Middle frontal gyrus (tissue), 1 donor: ENCODE measurements around the gene GPT2.
A peak's percentile ranks its signal among the peaks of the same experiment; 100 is the strongest.
"Not testable (repeated sequence)": the region's sequence is repeated elsewhere in the genome, so short reads cannot be mapped to it uniquely, and the experiment has no call there.

Experiments
- DNase-seq: peaks from one replicate; pipeline ENCODE4 v3.0.0-alpha.2; 2015; ENCODE audit warnings: low spot score; ENCODE audit errors: extremely low spot score

Gene GPT2

DNA sequence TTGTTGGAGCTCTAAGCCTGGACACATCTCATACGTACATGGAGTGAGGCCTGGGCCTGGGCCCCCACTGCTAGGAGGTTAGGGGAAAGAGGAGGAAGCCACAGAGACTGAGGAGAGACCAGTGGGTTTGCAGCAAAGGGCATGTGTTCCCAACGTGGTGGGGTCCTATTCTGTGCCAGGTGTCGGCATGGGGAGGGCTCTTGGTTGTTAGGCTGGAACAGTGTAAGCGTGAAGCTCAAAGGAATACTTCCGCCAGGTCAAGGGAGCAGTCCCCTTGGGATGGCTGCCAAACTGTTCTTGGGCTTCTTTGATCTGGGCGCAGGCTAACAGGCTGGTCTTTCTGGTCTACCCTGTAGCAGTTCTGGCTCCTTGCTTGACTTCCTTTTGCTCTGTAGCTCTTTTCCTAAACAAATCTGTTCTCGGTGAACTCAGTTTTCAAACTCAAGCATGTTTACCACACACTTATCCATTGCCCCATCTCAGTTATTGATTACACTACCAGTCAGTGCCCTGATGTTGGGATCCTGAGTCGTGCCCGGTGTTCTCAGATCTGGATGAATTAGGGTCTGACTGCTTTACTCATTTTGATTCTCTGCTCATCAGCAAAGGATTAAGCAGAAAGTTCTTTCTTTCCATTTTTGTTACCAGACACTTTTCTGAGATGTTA, 36.4 kb downstream of the GPT2 start:
- DNase-seq = no peak

DNA sequence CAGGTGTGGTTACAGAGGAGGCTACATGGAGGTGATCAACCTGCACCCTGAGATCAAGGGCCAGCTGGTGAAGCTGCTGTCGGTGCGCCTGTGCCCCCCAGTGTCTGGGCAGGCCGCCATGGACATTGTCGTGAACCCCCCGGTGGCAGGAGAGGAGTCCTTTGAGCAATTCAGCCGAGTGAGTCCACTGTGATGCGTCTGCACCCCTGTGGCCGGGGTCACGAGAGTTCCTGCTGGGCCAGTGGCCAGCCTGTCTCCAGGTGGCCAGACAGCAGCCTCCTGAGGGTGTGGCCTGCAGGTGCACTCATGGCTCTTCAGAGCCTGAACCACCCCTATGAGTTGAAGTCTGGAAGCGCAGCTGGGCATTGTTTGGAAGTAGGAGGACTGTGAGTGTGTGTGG, 38.1 kb downstream of the GPT2 start:
- no peak for DNase-seq

DNA sequence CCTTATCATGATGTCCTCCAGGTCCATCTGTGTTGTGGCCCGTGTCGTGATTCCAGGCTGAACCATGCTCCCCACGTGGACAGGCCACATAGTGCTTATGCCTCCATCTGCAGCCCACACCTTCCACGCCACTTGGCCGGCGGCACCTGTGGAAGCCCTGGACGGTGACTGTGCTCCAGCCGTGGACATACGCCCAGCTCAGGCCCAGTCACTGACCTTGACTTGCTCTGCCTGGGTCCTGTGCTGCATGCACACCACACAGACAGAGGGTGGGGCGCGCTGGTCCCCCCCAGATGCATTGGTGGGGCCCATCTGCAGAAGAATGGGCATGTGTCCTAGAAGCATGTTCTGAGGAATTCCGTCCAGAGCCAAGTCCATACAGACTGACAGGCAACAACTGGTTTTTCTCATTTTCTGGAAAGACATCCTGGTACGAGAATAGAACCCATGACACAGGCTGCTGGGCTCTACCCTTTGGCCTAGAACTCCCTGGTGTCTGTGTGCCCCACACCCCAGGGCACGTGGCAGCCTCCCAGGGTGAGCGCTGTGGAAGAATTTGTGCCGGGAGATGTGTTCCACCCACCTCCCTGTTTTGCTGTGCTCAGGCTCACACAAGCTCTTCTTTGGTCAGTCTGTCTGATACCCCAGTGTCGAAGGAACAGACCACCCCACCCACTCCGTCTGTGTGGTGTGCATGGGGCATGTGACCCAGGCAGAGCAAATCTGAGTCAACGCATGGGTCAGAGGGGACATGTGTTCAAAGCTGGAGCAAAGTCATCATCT, 39.5 kb downstream of the GPT2 start:
- no peak for DNase-seq

DNA sequence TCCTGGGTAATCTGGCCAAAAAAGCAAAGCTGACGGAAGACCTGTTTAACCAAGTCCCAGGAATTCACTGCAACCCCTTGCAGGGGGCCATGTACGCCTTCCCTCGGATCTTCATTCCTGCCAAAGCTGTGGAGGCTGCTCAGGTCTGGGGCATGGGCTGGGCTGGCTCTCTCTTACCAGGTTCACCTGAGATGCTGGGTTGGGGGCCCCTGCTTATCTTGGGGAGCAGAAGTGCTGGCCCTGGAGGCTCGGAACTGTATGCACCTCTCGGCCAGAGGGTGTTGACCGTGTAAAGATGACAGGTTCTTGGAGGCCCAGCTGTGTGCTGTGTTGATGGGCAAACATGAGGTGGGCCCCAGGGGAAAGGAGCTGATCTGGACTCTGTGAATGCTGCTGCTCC, 40.2 kb downstream of the GPT2 start:
- DNase-seq = no peak

DNA sequence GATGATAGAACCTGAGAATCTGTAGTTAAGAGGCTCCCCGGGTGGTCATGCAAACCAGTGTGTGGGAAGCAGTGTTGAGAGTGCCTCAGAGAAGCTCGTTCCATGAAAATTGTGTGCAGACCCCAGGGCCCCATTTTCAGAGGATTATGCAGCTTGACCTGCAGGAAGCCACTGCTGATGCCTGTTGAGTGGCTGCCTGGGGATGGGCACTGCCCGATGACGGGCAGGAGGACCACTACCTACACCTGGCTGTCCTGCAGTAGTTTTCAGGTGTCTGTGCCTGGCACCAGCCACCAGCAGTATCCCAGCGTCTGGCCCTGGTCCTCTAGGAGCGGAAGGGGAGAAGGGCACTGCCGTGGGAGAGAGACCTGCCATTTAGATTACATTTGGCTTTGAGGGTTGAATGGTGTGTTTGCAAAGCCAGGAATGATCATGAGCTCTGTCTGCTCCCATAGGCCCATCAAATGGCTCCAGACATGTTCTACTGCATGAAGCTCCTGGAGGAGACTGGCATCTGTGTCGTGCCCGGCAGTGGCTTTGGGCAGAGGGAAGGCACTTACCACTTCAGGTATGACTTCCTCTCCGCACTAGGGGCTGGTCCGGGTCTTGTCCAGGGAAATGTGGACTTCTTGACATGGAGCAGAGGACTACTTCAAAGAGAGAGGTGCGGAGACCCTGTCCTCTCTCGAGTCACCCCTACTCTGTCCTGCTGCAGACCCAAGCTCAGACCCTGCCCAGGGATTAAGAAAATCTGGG, 42.5 kb downstream of the GPT2 start:
- no peak for DNase-seq

DNA sequence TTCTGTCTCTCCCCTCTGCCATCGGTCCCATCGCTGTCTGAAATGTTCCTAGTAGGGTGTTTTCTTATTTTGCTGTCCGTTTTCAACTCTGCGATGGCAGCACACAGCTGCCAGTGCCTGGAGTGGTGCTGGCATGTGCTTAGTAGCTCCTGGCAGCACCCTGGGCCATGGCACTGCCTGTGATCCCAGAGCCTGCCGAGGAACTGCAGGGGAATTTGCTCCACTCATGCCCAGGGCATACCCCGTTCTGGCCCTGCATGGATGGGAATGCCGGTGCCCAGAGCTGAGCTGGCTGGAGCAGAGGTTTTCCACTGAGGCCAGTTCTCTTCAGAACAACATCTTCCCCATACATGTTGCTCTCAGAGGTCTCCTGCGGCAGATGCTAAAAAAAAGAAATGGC, 43.1 kb downstream of the GPT2 start:
- no peak for DNase-seq

DNA sequence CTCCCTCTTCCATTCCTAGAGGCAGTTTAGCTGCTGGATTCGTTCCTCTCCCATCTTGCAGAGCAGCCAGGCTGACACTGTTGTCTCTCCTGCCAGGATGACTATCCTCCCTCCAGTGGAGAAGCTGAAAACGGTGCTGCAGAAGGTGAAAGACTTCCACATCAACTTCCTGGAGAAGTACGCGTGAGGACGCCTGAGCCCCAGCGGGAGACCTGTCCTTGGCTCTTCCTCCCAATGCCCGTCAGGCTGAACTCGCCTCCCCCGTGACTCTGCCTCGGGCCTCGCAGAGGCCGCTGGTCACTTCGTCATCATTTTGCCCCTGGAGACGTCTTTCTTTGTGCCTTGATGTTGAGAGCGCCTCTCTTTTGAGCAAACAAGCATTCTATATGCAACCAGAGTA, 44.6 kb downstream of the GPT2 start:
- DNase-seq = no peak

DNA sequence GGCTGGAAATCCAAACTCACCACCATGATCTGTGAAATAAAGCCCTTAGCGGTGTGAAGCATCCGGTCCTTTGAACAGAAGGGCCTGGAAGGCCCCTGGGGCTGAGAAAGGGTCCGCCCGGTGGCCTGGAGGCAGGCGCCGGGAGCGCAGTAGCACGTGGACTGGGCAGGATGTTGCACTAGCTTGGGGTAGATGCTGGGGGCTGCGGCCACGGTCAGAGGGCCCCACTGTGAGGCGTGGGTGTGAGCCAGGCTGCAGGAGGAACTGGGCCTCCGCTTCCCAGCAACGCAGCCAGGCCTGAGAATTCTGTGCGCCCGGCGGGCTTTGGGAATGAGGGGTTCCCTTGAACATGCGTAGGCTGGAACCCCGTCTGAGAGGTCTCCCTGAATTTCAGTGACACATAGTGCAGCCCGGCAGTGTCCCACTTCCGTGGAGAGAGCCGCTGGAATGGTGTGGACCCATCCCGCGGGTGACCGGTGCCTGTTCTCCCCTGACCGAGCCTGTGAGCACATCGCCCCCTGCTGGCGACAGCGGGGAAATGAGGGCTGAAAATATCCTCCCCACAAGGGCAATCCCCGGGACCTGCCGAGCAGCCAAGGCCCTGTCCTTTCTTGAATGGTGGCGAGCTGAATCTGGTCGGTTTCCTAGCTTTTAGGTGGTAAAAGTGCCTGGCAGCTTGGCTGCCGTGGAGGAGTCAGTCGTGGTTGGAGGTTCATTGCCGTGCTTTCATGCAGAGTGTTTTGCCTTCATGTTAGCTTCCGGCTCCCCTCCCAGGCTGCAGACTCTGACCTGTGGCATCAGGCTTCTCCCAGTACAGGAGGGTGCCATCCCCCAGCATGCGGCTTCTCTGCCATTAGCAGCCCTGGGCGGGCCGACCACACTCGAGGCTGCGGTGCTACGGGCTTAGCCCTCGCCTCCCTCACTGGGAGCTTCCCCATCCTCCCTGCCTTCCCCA, 45.5 kb downstream of the GPT2 start:
- DNase-seq = peak; percentile 70

DNA sequence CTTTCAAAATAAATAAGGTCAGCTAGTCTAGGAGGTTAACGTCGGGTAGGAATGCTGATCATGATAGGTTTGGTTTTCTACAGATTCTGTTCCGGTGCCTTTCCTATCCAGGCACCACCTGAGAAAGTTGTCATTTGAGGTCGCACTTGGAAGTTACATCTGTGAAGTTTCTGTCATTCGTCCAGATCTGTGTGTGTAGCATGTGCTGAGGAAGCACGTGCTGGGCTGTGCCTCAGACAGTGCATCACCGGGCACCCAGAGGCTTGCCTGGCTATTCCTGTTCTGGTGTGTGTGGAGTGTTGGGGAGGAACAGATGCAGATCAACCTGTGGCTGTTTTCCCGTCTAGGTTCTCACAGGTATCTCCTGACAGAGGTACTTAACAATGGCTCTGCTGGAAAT, 46.7 kb downstream of the GPT2 start:
- DNase-seq = no peak

DNA sequence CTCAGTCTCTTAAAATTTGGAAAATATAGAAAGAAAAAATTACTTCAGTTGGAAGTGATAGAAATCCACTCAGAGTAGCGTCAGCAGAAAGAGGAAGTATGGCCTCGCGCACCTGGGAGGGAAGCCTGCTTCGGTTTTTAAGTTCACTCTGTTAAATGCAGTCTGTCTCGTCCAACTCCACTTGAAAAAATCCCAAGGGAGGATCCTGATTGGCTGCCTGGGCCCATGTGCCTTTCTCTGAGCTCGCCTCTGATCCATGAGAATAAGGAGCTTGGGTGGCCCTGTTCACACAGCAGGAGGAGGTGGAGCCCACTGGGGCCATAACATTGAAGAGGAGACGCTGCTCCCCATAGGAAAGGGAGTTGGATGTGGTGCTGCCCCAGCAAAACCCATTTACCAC, 48.6 kb downstream of the GPT2 start:
- DNase-seq = no peak

DNA sequence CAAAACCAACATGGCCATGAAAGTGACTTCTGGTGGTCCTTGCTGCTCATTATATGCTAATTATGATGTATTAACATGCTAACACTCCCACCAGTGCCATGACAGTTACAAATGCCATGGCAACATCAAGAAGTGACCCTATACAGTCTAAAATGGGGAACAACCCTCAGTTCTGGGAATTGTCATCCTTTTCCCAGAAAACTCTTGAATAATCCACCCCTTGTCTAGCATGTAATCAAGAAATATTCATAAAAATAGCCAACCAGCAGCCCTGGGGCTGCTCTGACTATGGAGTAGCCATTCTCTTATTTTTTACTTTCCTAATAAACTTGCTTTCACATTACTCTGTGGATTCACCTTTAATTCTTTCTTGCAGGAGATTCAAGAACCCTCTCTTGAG, 53.4 kb downstream of the GPT2 start:
- DNase-seq = no peak

DNA sequence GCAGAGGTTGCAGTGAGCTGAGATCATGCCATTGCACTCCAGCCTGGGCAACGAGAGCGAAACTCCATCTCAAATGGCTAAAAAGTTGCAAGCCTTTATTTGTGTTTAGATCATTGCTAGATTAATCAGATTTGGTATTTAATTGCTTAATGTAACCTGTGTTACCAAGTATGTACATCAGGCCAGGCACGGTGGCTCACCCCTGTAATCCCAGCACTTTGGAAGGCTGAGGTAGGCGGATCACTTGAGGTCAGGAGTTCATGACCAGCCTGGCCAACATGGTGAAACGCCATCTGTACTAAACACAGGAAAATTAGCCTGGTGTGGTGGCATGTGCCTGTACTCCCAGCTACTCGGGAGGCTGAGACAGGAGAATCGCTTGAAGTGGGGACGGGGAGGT, 60.6 kb downstream of the GPT2 start:
- DNase-seq = not testable (repeated sequence)

DNA sequence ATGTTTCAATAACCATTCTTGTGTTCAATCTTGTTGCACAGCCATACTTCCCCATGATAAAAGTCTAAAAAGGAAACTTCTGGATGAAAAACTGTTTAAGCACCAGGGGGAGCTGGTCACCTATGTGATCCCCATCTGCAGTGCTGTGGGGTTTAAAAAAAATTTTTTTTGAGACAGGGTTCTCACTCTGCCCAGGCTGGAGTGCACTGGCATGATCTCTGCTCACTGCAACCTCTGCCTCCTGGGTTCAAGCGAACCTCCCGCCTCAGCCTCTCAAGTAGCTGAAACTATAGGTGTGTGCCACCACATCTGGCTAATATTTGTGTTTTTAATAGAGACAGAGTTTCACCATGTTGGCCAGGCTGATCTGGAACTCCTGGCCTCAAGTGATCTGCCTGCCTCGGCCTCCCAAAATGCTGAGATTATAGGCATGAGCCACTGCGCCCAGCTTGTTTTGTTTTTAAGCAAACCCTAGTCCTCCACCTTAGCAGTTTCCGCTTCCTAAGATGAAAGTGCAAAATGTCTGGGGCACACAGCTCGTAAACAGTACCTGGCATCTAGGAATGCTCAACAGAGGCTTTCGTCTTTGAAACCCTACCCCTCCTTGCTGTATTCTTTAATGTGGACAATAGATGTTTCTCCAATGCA, 63.9 kb downstream of the GPT2 start:
- no peak for DNase-seq

DNA sequence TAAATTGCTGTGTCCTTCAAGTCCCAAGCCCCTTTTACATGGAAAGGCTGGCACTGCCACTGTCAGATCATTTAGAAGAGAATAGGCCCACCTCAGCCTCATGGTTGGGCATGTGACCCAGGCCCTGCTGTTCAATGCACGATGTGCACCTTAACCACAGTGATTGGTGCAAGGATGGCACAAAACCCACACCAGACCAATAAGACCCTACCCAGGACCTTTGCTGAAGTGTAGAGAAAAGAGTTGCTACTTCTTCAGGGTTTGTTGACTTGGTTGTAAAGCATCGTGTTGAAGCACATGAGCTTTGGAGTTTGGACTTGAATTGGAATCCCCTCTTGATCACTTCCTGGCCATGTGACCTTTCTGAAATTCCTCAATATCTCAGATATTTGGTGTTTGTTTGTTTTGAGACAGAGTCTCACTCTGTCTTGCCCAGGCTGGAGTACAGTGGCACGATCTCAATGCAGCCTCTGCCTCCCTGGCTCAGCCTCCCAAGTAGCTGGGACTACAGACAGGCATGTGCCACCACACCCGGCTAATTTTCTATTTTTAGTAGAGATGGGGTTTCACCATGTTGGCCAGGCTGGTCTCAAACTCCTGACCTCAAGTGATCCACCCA, 64.5 kb downstream of the GPT2 start:
- DNase-seq = no peak

DNA sequence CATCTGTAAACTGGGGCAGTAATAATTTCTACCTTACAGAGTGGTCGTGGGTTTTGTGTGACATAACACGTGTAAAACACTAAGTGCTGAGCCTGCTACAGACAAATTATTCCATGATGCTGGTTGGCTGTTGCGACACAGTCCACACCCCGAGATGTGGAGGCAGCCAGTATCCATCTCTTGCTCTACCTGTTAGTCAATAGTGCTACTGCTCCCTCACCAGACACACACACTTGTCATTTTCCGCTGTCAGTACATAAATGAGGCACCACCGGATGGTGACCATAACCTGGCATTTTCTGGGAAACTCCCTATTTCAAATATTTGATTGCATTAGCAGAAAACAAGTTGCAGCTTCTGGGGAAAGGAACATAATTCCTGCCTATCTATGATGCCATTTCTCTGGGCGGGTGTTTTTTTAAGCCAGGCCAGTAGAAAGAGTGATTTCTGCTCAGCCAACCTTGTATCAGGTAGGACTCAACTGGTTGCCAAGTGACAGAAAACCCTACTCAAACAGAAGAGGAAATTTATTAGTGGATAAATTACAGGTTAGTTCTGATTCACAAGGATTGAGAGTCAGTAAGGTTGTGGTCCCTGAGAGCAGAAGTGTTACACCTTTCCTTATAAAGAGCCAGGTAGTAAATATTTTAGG, 65.2 kb downstream of the GPT2 start:
- DNase-seq = no peak

DNA sequence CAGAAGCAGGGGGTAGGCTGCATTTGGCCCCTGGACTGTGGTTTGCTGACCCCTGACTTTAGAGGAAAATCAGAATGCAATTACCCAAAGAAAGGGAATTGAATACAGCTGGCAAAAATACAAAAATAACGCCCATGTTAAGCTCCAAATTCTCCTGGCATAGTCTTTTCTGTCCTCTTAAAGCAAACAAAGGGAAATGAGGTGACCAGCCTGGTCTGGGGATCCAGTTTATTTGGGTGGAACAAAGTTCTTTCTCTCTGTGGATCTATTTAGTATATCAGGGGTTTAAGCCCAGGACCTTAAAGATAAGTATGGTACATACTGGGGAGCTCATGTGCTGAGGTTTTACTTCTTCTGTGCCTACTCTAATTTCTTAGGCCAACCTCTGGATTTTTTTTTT, 65.8 kb downstream of the GPT2 start:
- DNase-seq = no peak

DNA sequence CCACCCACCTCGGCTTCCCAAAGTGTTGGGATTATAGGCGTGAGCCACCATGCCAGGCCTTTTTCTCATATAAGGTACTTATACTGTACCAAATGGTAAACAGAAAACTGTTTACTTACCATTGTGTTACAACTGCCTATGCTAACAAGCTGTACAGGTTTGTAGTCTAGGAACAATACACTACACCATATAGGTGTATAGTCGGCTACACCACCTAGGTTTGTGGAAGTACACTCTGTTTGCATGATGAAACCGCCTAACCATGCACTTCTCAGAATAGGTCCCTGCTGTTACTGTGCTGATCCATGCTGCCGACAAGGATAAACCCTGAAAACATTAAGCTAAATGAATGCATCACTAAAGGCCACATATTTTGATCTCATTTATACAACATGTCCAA, 70.4 kb downstream of the GPT2 start:
- no peak for DNase-seq

DNA sequence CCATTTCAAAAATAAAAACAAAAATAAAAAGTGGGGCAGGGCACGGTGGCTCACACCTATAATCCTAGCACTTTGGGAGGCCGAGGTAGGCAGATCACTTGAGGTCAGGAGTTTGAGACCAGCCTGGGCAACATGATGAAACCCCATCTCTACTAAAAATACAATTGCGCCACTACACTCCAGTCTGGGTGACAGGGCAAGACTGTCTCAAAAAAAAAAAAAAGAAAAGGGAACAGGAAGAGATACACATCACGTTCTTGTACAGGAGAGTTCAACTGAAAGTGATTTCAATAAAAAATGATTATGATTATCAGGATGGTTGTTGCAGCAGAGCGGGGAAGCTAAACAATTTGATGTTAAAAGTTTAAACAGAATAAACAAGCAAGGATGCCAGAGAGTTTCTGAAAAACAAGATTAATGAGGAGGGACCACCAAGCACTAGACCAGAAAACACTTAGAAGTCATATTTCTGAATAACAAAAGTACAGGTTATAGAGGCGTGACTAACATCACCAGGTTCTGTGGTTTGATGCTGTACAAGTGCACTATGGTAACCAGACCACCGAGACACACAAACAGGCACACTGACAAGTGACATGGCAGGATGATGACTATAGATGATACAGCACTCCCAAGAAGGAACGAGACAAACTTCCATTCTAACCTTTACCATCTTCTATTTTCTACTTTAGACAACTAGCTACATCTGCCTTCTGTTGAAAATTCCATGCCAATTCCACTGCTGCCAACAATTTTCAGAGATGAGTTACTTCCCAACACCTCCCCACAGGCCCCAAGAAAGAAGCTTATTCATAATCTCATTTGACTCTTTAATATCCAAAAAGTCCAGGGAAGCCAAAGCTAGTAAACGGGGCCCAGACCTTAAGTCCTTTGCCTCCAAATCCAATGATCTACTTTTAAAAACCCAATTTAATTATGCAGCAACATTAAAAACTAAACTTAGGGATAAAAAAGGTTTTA, 77.5 kb downstream of the GPT2 start:
- no peak for DNase-seq

DNA sequence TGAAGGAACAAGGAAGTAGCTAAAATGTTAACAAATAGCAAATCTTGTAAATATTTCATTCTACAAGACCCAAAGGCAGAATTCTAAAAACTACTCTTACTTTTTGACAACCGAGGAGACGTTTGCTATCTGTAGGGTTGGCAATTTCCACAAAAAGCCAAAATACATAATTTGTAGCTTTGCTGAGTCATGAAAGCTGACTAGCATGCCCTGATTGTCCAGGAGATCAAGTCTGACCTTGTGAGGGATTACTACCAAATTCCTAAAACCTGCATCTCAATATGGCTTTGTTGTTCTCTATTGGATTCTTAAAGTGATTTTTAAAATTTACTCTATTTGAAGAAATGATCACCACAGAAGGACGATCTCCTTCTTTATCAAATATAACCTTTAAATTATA, 78.5 kb downstream of the GPT2 start:
- DNase-seq = no peak
